Neuronal stem cell (in vitro differentiated cells): Measurements from ENCODE around the gene THSD4.

Experiments used
- DNase-seq: peaks from one replicate; pipeline ENCODE4 v3.0.0-alpha.2; 2013; ENCODE audit warnings: low spot score
- H2AFZ ChIP-seq: one replicate; pipeline ENCODE4 v1.6.1; 2013; ENCODE audit warnings: mild to moderate bottlenecking, low read length, inconsistent platforms
- H2AK5ac ChIP-seq: 2 replicates; pipeline ENCODE4 v1.6.1; 2013; ENCODE audit warnings: low read depth, mild to moderate bottlenecking, inconsistent platforms, low read length, moderate library complexity, mixed read lengths
- H2BK120ac ChIP-seq: 2 replicates; pipeline ENCODE4 v1.6.1; 2013; ENCODE audit warnings: low read depth, mild to moderate bottlenecking, inconsistent platforms, low read length, moderate library complexity, mixed read lengths
- H2BK12ac ChIP-seq: one replicate; pipeline ENCODE4 v1.6.1; 2013; ENCODE audit warnings: low read length, inconsistent platforms
- H2BK15ac ChIP-seq: 2 replicates; pipeline ENCODE4 v1.6.1; 2013; ENCODE audit warnings: mild to moderate bottlenecking, low read length, inconsistent platforms, mixed read lengths
- H2BK5ac ChIP-seq: one replicate; pipeline ENCODE4 v1.6.1; 2013; ENCODE audit warnings: inconsistent platforms, mild to moderate bottlenecking, low read length, moderate library complexity
- H3K14ac ChIP-seq: one replicate; pipeline ENCODE4 v1.6.1; 2013; ENCODE audit warnings: low read length, inconsistent platforms
- H3K18ac ChIP-seq: 2 replicates; pipeline ENCODE4 v1.6.1; 2013; ENCODE audit warnings: low read length, inconsistent platforms
- H3K23ac ChIP-seq: 2 replicates; pipeline ENCODE4 v1.6.1; 2013; ENCODE audit warnings: low read depth, mild to moderate bottlenecking, mixed read lengths, low read length, inconsistent platforms; ENCODE audit not compliant: poor library complexity
- H3K27ac ChIP-seq: replicated peaks from 3 replicates; pipeline ENCODE4 v1.5.1; 2013; ENCODE audit warnings: low read length, inconsistent platforms
- H3K27me3 ChIP-seq, 3 experiments: 2 replicates each; pipeline ENCODE4 v1.6.1; 2013; ENCODE audit warnings: low read length in 3 of 3, mild to moderate bottlenecking in 2 of 3, inconsistent platforms in 1 of 3, low read depth in 1 of 3, mixed read lengths in 1 of 3, moderate library complexity in 1 of 3; ENCODE audit not compliant: control insufficient read depth in 3 of 3, insufficient read depth in 3 of 3
- H3K36me3 ChIP-seq, 2 donors: replicated peaks in 1 of 2; 2 replicates each; pipeline ENCODE4 v1.6.1; 2013; ENCODE audit warnings: low read length in 2 of 2; ENCODE audit not compliant: control insufficient read depth in 2 of 2, insufficient read depth in 2 of 2
- H3K4ac ChIP-seq: 2 replicates; pipeline ENCODE4 v1.6.1; 2013; ENCODE audit warnings: inconsistent platforms, mild to moderate bottlenecking, low read length, moderate library complexity
- H3K4me1 ChIP-seq, 2 donors: 1 replicate in 1 of 2; 2 replicates in 1 of 2; pipeline ENCODE4 v1.6.1; 2013; ENCODE audit warnings: low read length in 2 of 2, low read depth in 1 of 2; ENCODE audit not compliant: control insufficient read depth in 2 of 2, insufficient read depth in 1 of 2
- H3K4me2 ChIP-seq: one replicate; pipeline ENCODE4 v1.6.1; 2013; ENCODE audit warnings: mild to moderate bottlenecking, low read length, inconsistent platforms; ENCODE audit not compliant: insufficient read depth, poor library complexity, severe bottlenecking
- H3K4me3 ChIP-seq, 2 donors: 2 replicates each; pipeline ENCODE4 v1.5.1; 2013; ENCODE audit warnings: low read length in 2 of 2, mild to moderate bottlenecking in 2 of 2, inconsistent platforms in 1 of 2, moderate library complexity in 1 of 2
- H3K79me1 ChIP-seq: one replicate; pipeline ENCODE4 v1.6.1; 2013; ENCODE audit warnings: low read depth, mild to moderate bottlenecking, inconsistent platforms, low read length, moderate library complexity
- H3K9ac ChIP-seq: one replicate; pipeline ENCODE4 v1.6.1; 2013; ENCODE audit warnings: mild to moderate bottlenecking, low read depth, low read length, inconsistent platforms; ENCODE audit not compliant: poor library complexity
- H3K9me3 ChIP-seq, 2 donors: replicated peaks in 1 of 2; 2 replicates each; pipeline versions ENCODE3 to v1.6.1; 2013; ENCODE audit warnings: low read length in 2 of 2, mild to moderate bottlenecking in 2 of 2, inconsistent platforms in 1 of 2, low read depth in 1 of 2, mixed read lengths in 1 of 2, moderate library complexity in 1 of 2; ENCODE audit not compliant: control insufficient read depth in 2 of 2, insufficient read depth in 1 of 2
- H4K8ac ChIP-seq: one replicate; pipeline ENCODE4 v1.6.1; 2013; ENCODE audit warnings: low read depth, mild to moderate bottlenecking, inconsistent platforms, low read length, moderate library complexity
- H4K91ac ChIP-seq: one replicate; pipeline ENCODE4 v1.6.1; 2013; ENCODE audit warnings: low read length, low read depth, mild to moderate bottlenecking, inconsistent platforms; ENCODE audit not compliant: poor library complexity
- WGBS, 2 donors: extraction: QIAGEN DNeasy Blood & Tissue Kit; methylation state at CpG; one replicate each; pipeline ENCODE4 v1.1.7; 2013; ENCODE audit warnings: missing lambda C conversion rate in 2 of 2, mixed read lengths in 1 of 2; ENCODE audit not compliant: insufficient read length in 2 of 2, insufficient replicate concordance in 1 of 2; ENCODE audit errors: extremely low coverage in 2 of 2; 5-methylcytosine and 5-hydroxymethylcytosine counted together

Gene THSD4

DNA sequence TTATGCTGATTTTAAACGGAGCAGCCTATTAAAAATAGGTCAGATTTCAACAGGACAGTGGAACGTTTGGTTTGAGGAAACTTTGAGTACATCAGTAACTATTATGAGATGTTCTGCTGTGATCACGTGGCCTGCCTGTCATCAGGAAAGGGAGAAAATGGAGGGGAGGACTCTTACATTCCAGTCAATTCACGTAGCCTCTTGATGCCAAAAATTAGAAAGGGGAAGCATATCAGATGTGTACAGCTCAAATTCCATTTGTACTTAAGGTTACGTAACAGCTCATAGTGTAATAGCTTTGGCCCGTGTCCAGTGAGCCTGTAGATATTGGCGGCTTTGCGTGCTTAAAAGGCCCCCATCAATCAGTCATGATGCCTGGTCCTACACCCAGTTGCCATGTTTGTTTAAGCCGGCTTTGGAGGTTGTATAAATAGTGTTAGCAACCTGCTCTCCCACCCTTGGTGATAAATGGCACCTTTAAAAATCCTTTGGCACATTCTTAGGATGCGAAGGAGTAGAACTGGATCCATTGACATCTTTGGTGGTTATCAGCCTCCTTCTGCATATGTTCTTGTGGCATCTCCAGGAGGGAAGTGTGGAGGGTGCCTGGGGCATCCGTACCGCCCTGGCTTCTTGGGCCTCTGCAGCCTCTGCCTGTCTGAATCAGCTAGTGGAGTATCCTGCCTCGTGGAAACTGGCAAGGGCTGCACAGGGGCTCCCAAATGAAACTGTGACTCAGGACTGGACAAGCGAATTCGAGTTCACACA is 163.9 kb downstream of the THSD4 start:
- no CpG with 5 or more reads among the region's 15 CpGs for WGBS, 2 donors
- no peak overlapping the region for H2BK5ac ChIP-seq
- peak overlapping the region; percentile 21 for H2BK15ac ChIP-seq

DNA sequence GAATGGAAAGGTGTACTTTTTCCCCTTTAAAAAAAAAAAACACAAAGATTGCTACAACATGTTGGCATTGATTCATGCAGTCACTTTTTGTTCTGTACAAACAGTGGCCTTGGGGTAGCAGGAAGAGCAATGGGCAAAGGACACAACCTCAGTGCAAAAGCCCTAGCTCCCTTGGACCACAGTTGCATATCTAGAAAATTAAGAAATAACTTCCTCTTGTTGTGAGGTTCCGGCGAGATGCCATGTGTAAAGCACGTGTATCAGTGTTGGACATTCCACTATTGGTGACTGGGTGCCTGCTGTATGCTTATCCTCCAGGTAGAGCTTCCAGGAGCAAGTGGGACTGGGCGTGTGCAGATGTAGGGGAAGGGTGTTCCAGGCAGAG is 164.5 kb downstream of the THSD4 start:
- DNase-seq, result no peak
- Histone ChIP-seq H4K91ac (no peak overlapping the region), H2BK12ac (no peak overlapping the region), H2BK15ac (no peak overlapping the region), H4K8ac (no peak overlapping the region), H3K9me3 (no peaks in the 10 kb centered on the region), H2BK5ac (no peak overlapping the region), H3K36me3 (no peaks in the 10 kb centered on the region), H3K14ac (no peak overlapping the region), H3K4me3 (no peak overlapping the region), H3K27me3 (no peaks in the 10 kb centered on the region), H2AFZ (no peak overlapping the region), H3K18ac (no peak overlapping the region), H3K23ac (no peak overlapping the region), H2AK5ac (no peak overlapping the region), H3K79me1 (no peaks in the 10 kb centered on the region), H3K4me2 (no peak overlapping the region), H2BK120ac (no peak overlapping the region), H3K4ac (no peak overlapping the region), H3K9ac (no peak overlapping the region), H3K4me1 (peaks cover 0 to 1% of the 10 kb centered on the region in 2 donors), H3K27ac (no peak overlapping the region)
- WGBS, 2 donors, result no CpG with 5 or more reads among the region's 4 CpGs

More for the DNA sequence above, 163.9 kb downstream of the THSD4 start:
- no peak overlapping the region for H2BK120ac ChIP-seq
- no peak overlapping the region for H4K91ac ChIP-seq
- H3K4me2 ChIP-seq, result no peak overlapping the region
- H2AK5ac ChIP-seq, result no peak overlapping the region
- no peak overlapping the region for H4K8ac ChIP-seq
- H3K18ac ChIP-seq, result peak overlapping the region; percentile 40
- no peaks in the 10 kb centered on the region for H3K27me3 ChIP-seq
- H3K4me3 ChIP-seq, result no peak overlapping the region
- H3K9me3 ChIP-seq, result no peaks in the 10 kb centered on the region
- H3K79me1 ChIP-seq, result no peaks in the 10 kb centered on the region
- H2BK12ac ChIP-seq, result no peak overlapping the region
- no peak overlapping the region for H2AFZ ChIP-seq
- H3K27ac ChIP-seq, result no peak overlapping the region
- no peak overlapping the region for H3K23ac ChIP-seq
- no peak overlapping the region for H3K4ac ChIP-seq
- no peak overlapping the region for H3K9ac ChIP-seq
- no peak overlapping the region for H3K14ac ChIP-seq
- peaks cover 0 to 1% of the 10 kb centered on the region in 2 donors for H3K4me1 ChIP-seq
- H3K36me3 ChIP-seq, result no peaks in the 10 kb centered on the region
- no peak for DNase-seq

GRCh38 chr15:71280206-71280605 is 164.9 kb downstream of the THSD4 start:
- H2AFZ ChIP-seq, result no peak overlapping the region
- H3K4me1 ChIP-seq, result peaks cover 0 to 1% of the 10 kb centered on the region in 2 donors
- no peaks in the 10 kb centered on the region for H3K79me1 ChIP-seq
- H2AK5ac ChIP-seq, result no peak overlapping the region
- no peak overlapping the region for H3K27ac ChIP-seq
- H2BK12ac ChIP-seq, result no peak overlapping the region
- H3K23ac ChIP-seq, result no peak overlapping the region
- H2BK5ac ChIP-seq, result no peak overlapping the region
- H3K4ac ChIP-seq, result no peak overlapping the region
- H3K4me2 ChIP-seq, result no peak overlapping the region
- H3K36me3 ChIP-seq, result no peaks in the 10 kb centered on the region
- H4K8ac ChIP-seq, result no peak overlapping the region
- no peak for DNase-seq
- WGBS, 2 donors, result no CpG with 5 or more reads among the region's 1 CpG
- H3K4me3 ChIP-seq, result no peak overlapping the region
- no peaks in the 10 kb centered on the region for H3K9me3 ChIP-seq
- no peak overlapping the region for H3K18ac ChIP-seq
- no peak overlapping the region for H3K9ac ChIP-seq
- H4K91ac ChIP-seq, result no peak overlapping the region
- no peaks in the 10 kb centered on the region for H3K27me3 ChIP-seq
- no peak overlapping the region for H2BK120ac ChIP-seq
- H3K14ac ChIP-seq, result no peak overlapping the region
- H2BK15ac ChIP-seq, result no peak overlapping the region

GRCh38 chr15:71281256-71281655 is 166.0 kb downstream of the THSD4 start:
- peaks cover 0 to 1% of the 10 kb centered on the region in 2 donors for H3K4me1 ChIP-seq
- H2AK5ac ChIP-seq, result no peak overlapping the region
- no peak overlapping the region for H3K9ac ChIP-seq
- no peaks in the 10 kb centered on the region for H3K27me3 ChIP-seq
- DNase-seq, result no peak
- H2BK5ac ChIP-seq, result no peak overlapping the region
- no peak overlapping the region for H2BK12ac ChIP-seq
- H3K23ac ChIP-seq, result no peak overlapping the region
- no peak overlapping the region for H2BK15ac ChIP-seq
- WGBS, 2 donors, result no CpG with 5 or more reads among the region's 3 CpGs
- H2AFZ ChIP-seq, result no peak overlapping the region
- no peak overlapping the region for H2BK120ac ChIP-seq
- no peak overlapping the region for H4K8ac ChIP-seq
- no peaks in the 10 kb centered on the region for H3K9me3 ChIP-seq
- H3K4me3 ChIP-seq, result no peak overlapping the region
- H3K79me1 ChIP-seq, result no peaks in the 10 kb centered on the region
- no peak overlapping the region for H3K4ac ChIP-seq
- no peaks in the 10 kb centered on the region for H3K36me3 ChIP-seq
- no peak overlapping the region for H3K14ac ChIP-seq
- H3K18ac ChIP-seq, result no peak overlapping the region
- H4K91ac ChIP-seq, result no peak overlapping the region
- H3K4me2 ChIP-seq, result no peak overlapping the region
- no peak overlapping the region for H3K27ac ChIP-seq
